OCI-LY1 (cell line): ENCODE results near the gene NUBP2.

ENCODE experiments used
- H2AFZ ChIP-seq: fragments of 200-600 bp; sonication (generic), shearing (Covaris generic); 2 replicates; pipeline ENCODE4 v1.6.0; 2014; ENCODE audit warnings: antibody characterized with exemption, mild to moderate bottlenecking, low read length
- H3F3A ChIP-seq: fragments of 200-600 bp; sonication (generic), shearing (Covaris generic); 2 replicates; pipeline ENCODE4 v1.6.0; 2014; ENCODE audit warnings: mild to moderate bottlenecking, antibody characterized with exemption, low read length, moderate library complexity; ENCODE audit not compliant: insufficient read depth
- H3K27ac ChIP-seq: fragments of 200-600 bp; sonication (generic); 2 replicates; pipeline ENCODE4 v1.5.1; 2014; ENCODE audit warnings: low read length, mixed run types, mild to moderate bottlenecking, low read depth; ENCODE audit not compliant: poor library complexity, severe bottlenecking
- H3K27me3 ChIP-seq: fragments of 200-600 bp; sonication (generic); 2 replicates; pipeline ENCODE4 v1.6.0; 2014; ENCODE audit warnings: antibody characterized with exemption, mild to moderate bottlenecking, low read length, moderate library complexity; ENCODE audit not compliant: insufficient read depth
- H3K36me3 ChIP-seq: fragments of 200-600 bp; sonication (generic); 2 replicates; pipeline ENCODE4 v1.6.1; 2014; ENCODE audit warnings: mild to moderate bottlenecking, antibody characterized with exemption, low read length, moderate library complexity, mixed read lengths; ENCODE audit not compliant: insufficient read depth
- H3K4me1 ChIP-seq: fragments of 200-600 bp; sonication (generic); 2 replicates; pipeline ENCODE4 v1.5.1; 2014; ENCODE audit warnings: mild to moderate bottlenecking, low read length, moderate library complexity; ENCODE audit not compliant: insufficient read depth, severe bottlenecking
- H3K4me2 ChIP-seq: fragments of 200-600 bp; sonication (generic), shearing (Covaris generic); 2 replicates; pipeline ENCODE4 v1.6.1; 2014; ENCODE audit warnings: low read length
- H3K4me3 ChIP-seq: fragments of 200-600 bp; sonication (generic); 2 replicates; pipeline ENCODE4 v1.5.1; 2014; ENCODE audit warnings: low read length, low read depth, mild to moderate bottlenecking, mixed read lengths; ENCODE audit not compliant: poor library complexity, severe bottlenecking
- H3K79me2 ChIP-seq: fragments of 200-600 bp; shearing (Covaris generic); 2 replicates; pipeline ENCODE4 v1.6.1; 2016; ENCODE audit warnings: mixed run types, low read length, mixed read lengths; ENCODE audit not compliant: insufficient read depth
- H3K9ac ChIP-seq: fragments of 200-600 bp; sonication (generic), shearing (Covaris generic); 2 replicates; pipeline ENCODE4 v1.6.1; 2014; ENCODE audit warnings: mild to moderate bottlenecking, low read length, mixed read lengths
- H3K9me2 ChIP-seq: fragments of 200-600 bp; sonication (generic), shearing (Covaris generic); 2 replicates; pipeline ENCODE4 v1.6.1; 2014; ENCODE audit warnings: low read depth, mild to moderate bottlenecking, low read length, mixed read lengths
- H3K9me3 ChIP-seq: fragments of 200-600 bp; shearing (Covaris generic); 2 replicates; pipeline ENCODE4 v1.6.1; 2014; ENCODE audit warnings: low read length, mixed read lengths
- H4K20me1 ChIP-seq: fragments of 200-600 bp; sonication (generic), shearing (Covaris generic); 2 replicates; pipeline ENCODE4 v1.6.0; 2016; ENCODE audit warnings: mild to moderate bottlenecking, low read length; ENCODE audit not compliant: insufficient read depth
- EZH2 ChIP-seq: fragments of 200-600 bp; sonication (generic), shearing (Covaris generic); IDR thresholded peaks from 2 replicates; pipeline ENCODE4 v1.8.0; 2017; ENCODE audit warnings: borderline replicate concordance, mixed run types, mild to moderate bottlenecking, antibody characterized with exemption, low read length, moderate library complexity, mixed read lengths
- TF ChIP-seq, protein P1 (sequence below): fragments of 200-600 bp; sonication (generic), shearing (Covaris generic); IDR thresholded peaks from 2 replicates; pipeline ENCODE4 v1.5.1; 2017; ENCODE audit warnings: mild to moderate bottlenecking, antibody characterized with exemption, low read length, moderate library complexity, mixed read lengths

Gene NUBP2

DNA sequence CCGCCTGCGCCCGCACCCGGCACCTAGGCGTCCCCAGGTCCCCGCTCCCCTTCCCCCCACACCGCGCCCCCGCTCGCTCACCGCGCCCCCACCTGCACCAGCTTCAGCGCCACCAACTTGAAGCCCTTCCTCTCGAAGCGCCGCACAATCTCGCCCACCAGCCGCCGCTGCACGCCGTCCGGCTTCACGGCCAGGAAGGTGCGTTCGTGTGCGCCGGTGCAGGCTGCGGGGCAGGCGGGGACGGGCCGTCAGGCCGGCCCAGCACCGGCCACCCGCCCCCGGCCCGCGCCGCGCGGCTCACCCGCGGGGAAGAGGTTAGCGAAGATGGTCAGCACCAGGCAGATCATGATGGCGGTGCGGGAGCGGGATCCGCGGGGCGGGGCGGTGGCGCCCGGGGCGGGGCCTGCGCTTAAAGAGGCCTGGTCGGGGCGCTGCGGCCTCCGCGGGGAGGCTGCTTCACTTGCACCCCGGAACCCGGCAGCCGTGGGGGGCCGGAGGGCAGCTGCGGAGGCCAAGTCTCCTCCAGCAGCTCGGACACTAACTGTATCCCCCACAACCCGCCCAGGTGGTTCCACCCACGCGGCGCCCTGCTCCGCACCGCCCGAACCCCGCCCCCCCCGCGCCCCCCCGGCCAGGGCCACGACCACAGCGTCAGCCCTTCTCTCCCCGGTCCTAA, 11.4 kb upstream of the NUBP2 start, which contains the start of gene NME3:
NME3 (minus strand) TSS at position 356 of the 676 bp plus-strand sequence; CDS start at position 347, 9 bp downstream.
- TF ChIP-seq EZH2, result no peak
- TF ChIP-seq, protein P1, sequence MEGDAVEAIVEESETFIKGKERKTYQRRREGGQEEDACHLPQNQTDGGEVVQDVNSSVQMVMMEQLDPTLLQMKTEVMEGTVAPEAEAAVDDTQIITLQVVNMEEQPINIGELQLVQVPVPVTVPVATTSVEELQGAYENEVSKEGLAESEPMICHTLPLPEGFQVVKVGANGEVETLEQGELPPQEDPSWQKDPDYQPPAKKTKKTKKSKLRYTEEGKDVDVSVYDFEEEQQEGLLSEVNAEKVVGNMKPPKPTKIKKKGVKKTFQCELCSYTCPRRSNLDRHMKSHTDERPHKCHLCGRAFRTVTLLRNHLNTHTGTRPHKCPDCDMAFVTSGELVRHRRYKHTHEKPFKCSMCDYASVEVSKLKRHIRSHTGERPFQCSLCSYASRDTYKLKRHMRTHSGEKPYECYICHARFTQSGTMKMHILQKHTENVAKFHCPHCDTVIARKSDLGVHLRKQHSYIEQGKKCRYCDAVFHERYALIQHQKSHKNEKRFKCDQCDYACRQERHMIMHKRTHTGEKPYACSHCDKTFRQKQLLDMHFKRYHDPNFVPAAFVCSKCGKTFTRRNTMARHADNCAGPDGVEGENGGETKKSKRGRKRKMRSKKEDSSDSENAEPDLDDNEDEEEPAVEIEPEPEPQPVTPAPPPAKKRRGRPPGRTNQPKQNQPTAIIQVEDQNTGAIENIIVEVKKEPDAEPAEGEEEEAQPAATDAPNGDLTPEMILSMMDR, result no peak
- Histone ChIP-seq H3K4me3 (peak within 1 kb of the TSS; percentile 85), H3K9ac (peak within 1 kb of the TSS; percentile 88), H3K79me2 (0 out of 2 replicates have a peak, but pooled peaks cover 3% of the 10 kb centered on the region), H3K9me2 (no peaks in the 10 kb centered on the region), H2AFZ (no peak within 1 kb of the TSS), H3K27me3 (no peaks in the 10 kb centered on the region), H4K20me1 (no peaks in the 10 kb centered on the region), H3K36me3 (peaks cover 42% of the 10 kb centered on the region), H3F3A (no peaks in the 10 kb centered on the region), H3K4me1 (peaks cover 22% of the 10 kb centered on the region), H3K4me2 (peak within 1 kb of the TSS; percentile 91), H3K27ac (peak within 1 kb of the TSS; percentile 83), H3K9me3 (no peaks in the 10 kb centered on the region)

DNA sequence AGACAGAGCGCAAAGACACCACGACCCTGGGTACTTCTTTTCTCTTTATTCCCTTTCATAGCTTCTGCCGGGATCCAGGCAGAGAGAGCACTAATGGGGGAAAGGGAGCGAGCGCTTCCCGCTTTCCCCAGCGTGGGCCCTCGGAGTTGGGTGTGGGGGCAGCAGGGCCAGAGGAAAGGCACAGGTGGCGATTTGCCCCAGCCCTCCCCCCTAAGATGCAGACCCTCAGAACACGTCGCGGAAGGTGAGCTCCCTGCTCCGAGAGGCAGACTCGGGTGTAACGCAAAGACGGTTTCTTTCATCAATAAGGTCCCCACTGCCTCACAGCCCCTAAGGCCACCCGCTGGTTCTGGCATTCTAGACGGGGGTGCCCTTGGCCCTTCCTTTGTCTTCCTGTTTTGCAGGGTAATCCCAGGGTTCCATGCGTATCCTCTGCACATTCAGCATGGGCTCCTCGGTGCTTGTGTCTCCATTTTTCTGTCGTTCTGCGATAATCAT, 10.8 kb upstream of the NUBP2 start:
- Histone ChIP-seq H3K4me2 (peak overlapping the region; percentile 91), H3K9me2 (no peaks in the 10 kb centered on the region), H3K79me2 (0 out of 2 replicates have a peak, but pooled peaks cover 3% of the 10 kb centered on the region), H3F3A (no peaks in the 10 kb centered on the region), H3K4me3 (peak overlapping the region; percentile 85), H3K4me1 (peaks cover 22% of the 10 kb centered on the region), H3K36me3 (peaks cover 43% of the 10 kb centered on the region), H2AFZ (no peak overlapping the region), H4K20me1 (no peaks in the 10 kb centered on the region), H3K27ac (peak overlapping the region; percentile 83), H3K27me3 (no peaks in the 10 kb centered on the region), H3K9me3 (no peaks in the 10 kb centered on the region), H3K9ac (peak overlapping the region; percentile 88)
- TF ChIP-seq, protein P1, result no peak
- no peak for TF ChIP-seq EZH2

DNA sequence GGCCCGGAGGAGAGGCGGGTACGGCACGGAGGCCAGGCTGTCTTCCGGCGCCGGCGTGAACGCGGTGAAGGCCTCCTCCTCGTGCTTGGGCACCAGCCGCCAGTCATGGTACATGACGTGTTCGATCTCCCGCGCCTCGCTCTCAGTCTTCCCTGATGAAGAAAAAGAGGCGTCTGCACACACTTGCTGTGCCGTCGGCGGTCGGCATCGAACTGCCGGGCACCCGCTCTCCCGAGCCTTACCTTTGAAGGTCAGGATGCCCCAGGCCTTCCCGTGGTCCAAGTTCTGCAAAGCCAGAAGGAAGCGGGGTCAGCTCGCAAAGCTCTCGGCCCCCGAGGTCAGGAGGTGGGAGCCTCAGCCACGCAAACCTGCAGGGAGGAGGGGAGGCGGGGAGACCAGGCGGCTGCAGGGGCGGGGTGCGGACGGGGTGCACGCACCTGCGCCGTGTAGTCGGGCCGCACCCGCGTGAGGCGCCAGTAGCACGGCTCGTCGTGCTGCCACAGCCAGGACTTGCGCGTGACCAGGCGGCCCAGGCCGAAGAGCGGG, 10.3 kb upstream of the NUBP2 start, which contains the start of gene EME2:
EME2 (plus strand) TSS at position 449 of the 546 bp plus-strand sequence. CDS start 418 bp downstream, outside the sequence.
- Histone ChIP-seq H3K9me2 (no peaks in the 10 kb centered on the region), H3K4me3 (peak within 1 kb of the TSS; percentile 85), H3K36me3 (peaks cover 43% of the 10 kb centered on the region), H4K20me1 (no peaks in the 10 kb centered on the region), H3F3A (no peaks in the 10 kb centered on the region), H3K4me2 (peak within 1 kb of the TSS; percentile 91), H3K79me2 (0 out of 2 replicates have a peak, but pooled peaks cover 3% of the 10 kb centered on the region), H3K27ac (peak within 1 kb of the TSS; percentile 83), H3K27me3 (no peaks in the 10 kb centered on the region), H3K4me1 (peaks cover 22% of the 10 kb centered on the region), H3K9ac (peak within 1 kb of the TSS; percentile 88), H3K9me3 (no peaks in the 10 kb centered on the region), H2AFZ (no peak within 1 kb of the TSS)
- TF ChIP-seq EZH2, result no peak
- TF ChIP-seq, protein P1, result no peak
